HEK293 (cell line): ENCODE results near the gene LPP.

Experiments
- CTCF ChIP-seq: fragments of 450-650 bp; formaldehyde crosslinking; IDR thresholded peaks from 2 replicates; pipeline ENCODE4 v1.5.1; 2016; ENCODE audit warnings: missing biosample characterization, missing genetic modification characterization
- MEIS1 ChIP-seq: sonication (generic); formaldehyde crosslinking; IDR thresholded peaks from 2 replicates; pipeline ENCODE4 v1.8.1; 2022; ENCODE audit warnings: missing genetic modification reagents, mild to moderate bottlenecking, borderline replicate concordance

- TF ChIP-seq CTCF (tag by site-specific recombination) (no peak), MEIS1 (no peak)
Measured at GRCh38 chr3:188396900-188397299, 242.9 kb downstream of the LPP start.
